H1 (cell line): ENCODE measurements around the gene SLCO2A1. TPM values are rescaled to one million over a fixed set of nuclear protein-coding genes. Genes with fewer than 3 reads are reported as not detected.

Experiments used
- CTCF ChIA-PET: fragments of 300-600 bp; sonication (Branson Sonifier 250); formaldehyde crosslinking; loops from one replicate; lab custom pipeline; 2021; ENCODE audit not compliant: partially characterized antibody; lab: Charles Lee
- POLR2A ChIA-PET: fragments of 300-600 bp; sonication (Branson Sonifier 250); formaldehyde crosslinking; loops from one replicate; lab custom pipeline; 2021; ENCODE audit warnings: inconsistent platforms; ENCODE audit not compliant: partially characterized antibody; lab: Charles Lee
- DNase-seq, 2 experiments: peaks; one replicate each; pipeline versions ENCODE4 v3.0.0 to v3.0.0-alpha.2; 2010 to 2022; ENCODE audit warnings: low spot score in 2 of 2, low read depth in 1 of 2, mixed read lengths in 1 of 2
- FAIRE-seq: peaks from 2 replicates; lab custom pipeline; 2011; peaks lifted over from hg19 to GRCh38; lab: Jason Lieb, UNC
- H2AFZ ChIP-seq: 2 replicates; pipeline ENCODE4 v1.8.1; 2012; ENCODE audit warnings: low read length, inconsistent platforms
- H2AK5ac ChIP-seq: 2 replicates; pipeline ENCODE4 v1.6.1; 2013; ENCODE audit warnings: low read depth, low read length
- H2BK120ac ChIP-seq: replicated peaks from 2 replicates; pipeline ENCODE3; 2013; ENCODE audit warnings: low read depth, low read length, inconsistent platforms
- H2BK12ac ChIP-seq: 2 replicates; pipeline ENCODE4 v1.6.1; 2013; ENCODE audit warnings: low read depth, low read length
- H2BK15ac ChIP-seq: 2 replicates; pipeline ENCODE4 v1.6.1; 2013; ENCODE audit warnings: low read length
- H2BK20ac ChIP-seq: 2 replicates; pipeline ENCODE4 v1.6.1; 2013; ENCODE audit warnings: low read length
- H2BK5ac ChIP-seq: 2 replicates; pipeline ENCODE4 v1.6.1; 2013; ENCODE audit warnings: low read depth, low read length
- H3K14ac ChIP-seq: 2 replicates; pipeline ENCODE4 v1.6.1; 2013; ENCODE audit warnings: inconsistent platforms; ENCODE audit not compliant: insufficient read length
- H3K18ac ChIP-seq: 2 replicates; pipeline ENCODE4 v1.6.1; 2013; ENCODE audit warnings: low read length; ENCODE audit errors: extremely low read depth
- H3K23ac ChIP-seq: 2 replicates; pipeline ENCODE4 v1.6.1; 2013; ENCODE audit warnings: inconsistent platforms; ENCODE audit not compliant: insufficient read length
- H3K23me2 ChIP-seq: 2 replicates; pipeline ENCODE4 v1.6.1; 2013; ENCODE audit warnings: low read depth, low read length
- H3K27ac ChIP-seq: 2 replicates; pipeline ENCODE4 v1.6.1; 2011; ENCODE audit warnings: low read depth, low read length, inconsistent platforms
- H3K27me3 ChIP-seq, 4 experiments: replicated peaks in 1 of 4; 1 replicate in 1 of 4; 2 replicates in 3 of 4; pipeline versions ENCODE4 v1.6.1 to v1.8.1; 2011 to 2013; ENCODE audit warnings: low read length in 3 of 4, mild to moderate bottlenecking in 3 of 4, inconsistent platforms in 2 of 4, mixed read lengths in 2 of 4, moderate library complexity in 1 of 4; ENCODE audit not compliant: control insufficient read depth in 3 of 4, insufficient read depth in 3 of 4; ENCODE audit errors: extremely low read depth in 1 of 4
- H3K36me3 ChIP-seq, 4 experiments: 2 replicates each; pipeline versions ENCODE4 v1.6.1 to v1.8.1; 2011 to 2013; ENCODE audit warnings: mild to moderate bottlenecking in 4 of 4, low read length in 3 of 4, moderate library complexity in 2 of 4, control low read depth in 1 of 4, inconsistent platforms in 1 of 4; ENCODE audit not compliant: insufficient read depth in 4 of 4, control insufficient read depth in 2 of 4
- H3K4ac ChIP-seq: replicated peaks from 2 replicates; pipeline ENCODE3; 2013; ENCODE audit warnings: low read length, low read depth, mixed read lengths, inconsistent platforms; ENCODE audit not compliant: insufficient read length
- H3K4me1 ChIP-seq, 4 experiments: replicated peaks in 1 of 4; 1 replicate in 1 of 4; 2 replicates in 3 of 4; pipeline versions ENCODE4 v1.6.1 to v1.8.1; 2011 to 2013; ENCODE audit warnings: low read length in 3 of 4, inconsistent platforms in 2 of 4, mixed read lengths in 1 of 4; ENCODE audit not compliant: insufficient read depth in 4 of 4, control insufficient read depth in 3 of 4
- H3K4me2 ChIP-seq, 2 experiments: 2 replicates each; pipeline versions ENCODE4 v1.6.1 to v1.8.1; 2011 to 2013; ENCODE audit warnings: low read depth in 2 of 2, low read length in 2 of 2, control low read depth in 1 of 2, inconsistent platforms in 1 of 2, mild to moderate bottlenecking in 1 of 2; ENCODE audit not compliant: insufficient read depth in 1 of 2
- H3K4me3 ChIP-seq, 4 experiments: fragments of 200-600, 300-600 bp in 1 of 4; sonication (generic), shearing (Covaris generic), sonication (Bioruptor Twin) in 1 of 4; 2 replicates each; pipeline versions ENCODE4 v1.5.1 to v1.8.1; 2011 to 2016; ENCODE audit warnings: low read length in 4 of 4, low read depth in 3 of 4, control low read depth in 2 of 4, inconsistent platforms in 2 of 4, mild to moderate bottlenecking in 2 of 4, mixed read lengths in 1 of 4, moderate library complexity in 1 of 4; ENCODE audit not compliant: insufficient read depth in 2 of 4; ENCODE audit errors: extremely low read depth in 1 of 4
- H3K56ac ChIP-seq: replicated peaks from 2 replicates; pipeline ENCODE3; 2013; ENCODE audit warnings: low read depth, mild to moderate bottlenecking, mixed read lengths, low read length, inconsistent platforms; ENCODE audit not compliant: insufficient read length
- H3K79me1 ChIP-seq: 2 replicates; pipeline ENCODE4 v1.6.1; 2013; ENCODE audit warnings: low read depth, low read length, control low read depth
- H3K79me2 ChIP-seq, 2 experiments: 2 replicates each; pipeline versions ENCODE4 v1.6.1 to v1.8.1; 2012 to 2013; ENCODE audit warnings: low read length in 2 of 2, mild to moderate bottlenecking in 2 of 2, inconsistent platforms in 1 of 2; ENCODE audit not compliant: insufficient read depth in 2 of 2, control insufficient read depth in 1 of 2
- H3K9ac ChIP-seq, 4 experiments: replicated peaks in 1 of 4; 1 replicate in 1 of 4; 2 replicates in 3 of 4; pipeline versions ENCODE4 v1.6.1 to v1.8.1; 2011 to 2013; ENCODE audit warnings: low read depth in 3 of 4, low read length in 3 of 4, control low read depth in 2 of 4, mild to moderate bottlenecking in 2 of 4, moderate library complexity in 2 of 4, inconsistent platforms in 1 of 4; ENCODE audit errors: extremely low read depth in 1 of 4
- H3K9me3 ChIP-seq, 2 experiments: 2 replicates each; pipeline versions ENCODE4 v1.6.1 to v1.8.1; 2012 to 2013; ENCODE audit warnings: mild to moderate bottlenecking in 2 of 2, moderate library complexity in 2 of 2, control low read depth in 1 of 2, inconsistent platforms in 1 of 2, low read depth in 1 of 2, low read length in 1 of 2, mixed read lengths in 1 of 2; ENCODE audit not compliant: insufficient read depth in 2 of 2
- H4K20me1 ChIP-seq, 2 experiments: replicated peaks in 1 of 2; 2 replicates each; pipeline versions ENCODE3 to v1.8.1; 2011 to 2013; ENCODE audit warnings: inconsistent platforms in 2 of 2, low read length in 2 of 2, mild to moderate bottlenecking in 1 of 2; ENCODE audit not compliant: insufficient read depth in 2 of 2, control insufficient read depth in 1 of 2
- H4K5ac ChIP-seq: 2 replicates; pipeline ENCODE4 v1.6.1; 2013; ENCODE audit warnings: low read length, low read depth, mixed read lengths, inconsistent platforms; ENCODE audit not compliant: insufficient read length
- H4K8ac ChIP-seq: 2 replicates; pipeline ENCODE4 v1.8.0; 2013; ENCODE audit warnings: mild to moderate bottlenecking, moderate library complexity, low read length, inconsistent platforms; ENCODE audit not compliant: insufficient read depth; ENCODE audit errors: extremely low read depth
- H4K91ac ChIP-seq: replicated peaks from 2 replicates; pipeline ENCODE3; 2013; ENCODE audit warnings: low read length, mixed read lengths, inconsistent platforms; ENCODE audit not compliant: insufficient read length
- BCL11A ChIP-seq, 2 experiments: IDR thresholded peaks; one replicate each; pipeline ENCODE4 v1.6.1; 2011; ENCODE audit warnings: low read depth in 2 of 2, low read length in 2 of 2, mild to moderate bottlenecking in 2 of 2
- CHD1 ChIP-seq: IDR thresholded peaks from 2 replicates; pipeline ENCODE4 v1.6.1; 2012; ENCODE audit warnings: low read depth, low read length, improper control_type of control experiment
- CREB1 ChIP-seq: IDR thresholded peaks from 2 replicates; pipeline ENCODE4 v1.6.1; 2012; ENCODE audit warnings: inconsistent platforms
- EP300 ChIP-seq, 2 experiments: IDR thresholded peaks; 1 replicate in 1 of 2; 2 replicates in 1 of 2; pipeline ENCODE4 v1.6.1; 2011 to 2012; ENCODE audit warnings: low read depth in 2 of 2, low read length in 2 of 2, mild to moderate bottlenecking in 2 of 2, borderline replicate concordance in 1 of 2, inconsistent platforms in 1 of 2, moderate library complexity in 1 of 2
- EZH2 ChIP-seq: fragments of 200-600 bp; sonication (generic); IDR thresholded peaks from 2 replicates; pipeline ENCODE4 v1.7.1; 2012; ENCODE audit warnings: low read depth, mild to moderate bottlenecking, moderate library complexity, low read length, inconsistent platforms; ENCODE audit not compliant: severe bottlenecking
- FOSL1 ChIP-seq: IDR thresholded peaks from 2 replicates; pipeline ENCODE4 v1.6.1; 2011; ENCODE audit warnings: mild to moderate bottlenecking, low read depth, low read length, moderate library complexity; ENCODE audit not compliant: insufficient read depth
- HDAC2 ChIP-seq, 2 experiments: fragments of 300-600 bp in 1 of 2; sonication (generic) in 1 of 2; IDR thresholded peaks; 2 replicates each; pipeline ENCODE4 v1.6.1; 2011 to 2012; ENCODE audit warnings: low read depth in 2 of 2, low read length in 2 of 2, mild to moderate bottlenecking in 2 of 2, moderate library complexity in 2 of 2, borderline replicate concordance in 1 of 2, inconsistent platforms in 1 of 2
- NANOG ChIP-seq: IDR thresholded peaks from 2 replicates; pipeline ENCODE4 v1.6.1; 2011; ENCODE audit warnings: low read length, low read depth, mild to moderate bottlenecking, inconsistent platforms; ENCODE audit not compliant: insufficient read depth, poor library complexity, severe bottlenecking
- RFX5 ChIP-seq: IDR thresholded peaks from 2 replicates; pipeline ENCODE4 v1.6.1; 2011; ENCODE audit warnings: low read depth, low read length, improper control_type of control experiment, borderline replicate concordance
- RXRA ChIP-seq: IDR thresholded peaks from 2 replicates; pipeline ENCODE4 v1.6.1; 2011; ENCODE audit warnings: low read depth, mild to moderate bottlenecking, low read length, moderate library complexity; ENCODE audit not compliant: insufficient read depth
- SIRT6 ChIP-seq: IDR thresholded peaks from one replicate; pipeline ENCODE4 v1.7.1; 2012; ENCODE audit warnings: low read length, inconsistent platforms
- YY1 ChIP-seq: IDR thresholded peaks from 2 replicates; pipeline ENCODE4 v1.6.1; 2011; ENCODE audit warnings: low read depth, mild to moderate bottlenecking, low read length
- WGBS, 2 experiments: shearing (Covaris generic) in 1 of 2; methylation state at CpG; one replicate each; pipeline versions ENCODE4 v1.1.6 to v1.1.7; 2013 to 2015; ENCODE audit warnings: low lambda C conversion rate in 2 of 2, mixed read lengths in 2 of 2, inconsistent platforms in 1 of 2, low coverage in 1 of 2, missing lambda C conversion rate in 1 of 2; ENCODE audit not compliant: insufficient replicate concordance in 2 of 2, insufficient coverage in 1 of 2, insufficient read length in 1 of 2; ENCODE audit errors: extremely low coverage in 1 of 2, missing lambda C conversion rate in 1 of 2; 5-methylcytosine and 5-hydroxymethylcytosine counted together
- polyA plus RNA-seq, 7 experiments: library from polyadenylated mRNA; depleted of rRNA in 3 of 7; stranded (reverse) in 5 of 7; unstranded in 2 of 7; fragments of >200 nt in 5 of 7; fragments of 200-250 nt in 2 of 7; gene quantifications; 1 replicate in 5 of 7; 2 replicates in 1 of 7; 4 replicates in 1 of 7; pipeline versions ENCODE4 v1.2.1 to v1.2.3, GENCODE V29; 2011 to 2013; ENCODE audit warnings: missing spikeins in 2 of 7, mixed read lengths in 2 of 7
- total RNA-seq: library from RNA; stranded (reverse); fragmentation: NEBNext Ultra II Directional; extraction: Animal tissue kit (Norgen Biotek cat#: 25700); gene quantifications from 2 replicates; pipeline ENCODE4 v1.2.1, GENCODE V29; 2021

The SLCO2A1 gene
- total and polyA plus RNA-seq, 2 of the 8 experiments (the other 6 are each of a cell fraction or from before 2014, with no cell fraction given): 1.1 to 2.3 TPM

DNA sequence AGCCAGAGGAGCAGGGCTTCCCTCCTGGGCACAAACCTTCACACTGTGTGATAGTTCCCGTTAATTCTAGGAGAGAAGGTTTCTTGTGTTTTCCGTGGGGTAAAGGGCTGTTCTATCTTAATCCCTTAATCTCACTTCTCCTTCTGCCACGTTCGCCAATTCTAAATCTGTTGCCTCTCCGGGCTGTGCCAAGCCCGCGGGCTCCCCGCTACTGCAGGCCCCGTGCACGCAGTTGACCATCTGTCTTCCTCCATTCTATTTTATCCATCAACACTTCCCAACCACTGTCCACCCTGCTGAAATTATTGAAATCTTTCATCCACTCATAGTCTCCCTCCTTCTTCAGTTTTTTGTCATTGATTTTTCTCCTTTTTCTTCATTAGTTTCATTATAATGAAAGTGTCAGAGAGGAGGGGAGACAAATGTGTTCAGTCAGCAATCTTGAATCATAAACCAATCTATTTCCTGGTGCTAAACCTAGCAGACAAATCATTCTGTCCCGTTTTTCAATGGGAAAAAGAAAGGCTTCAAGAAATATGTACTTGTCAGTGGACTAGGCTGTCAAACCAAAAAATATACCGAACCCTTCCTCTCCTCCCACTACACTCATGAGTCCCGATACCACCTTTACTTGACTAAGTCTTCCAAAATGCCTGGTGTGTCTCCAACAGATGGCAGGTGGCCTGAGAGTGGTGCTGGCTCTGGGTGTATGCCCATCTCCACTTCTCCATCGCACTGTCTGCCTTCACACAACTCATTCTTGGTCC is 39.6 kb downstream of the SLCO2A1 start:
- no peak overlapping the region for H2BK12ac ChIP-seq
- no peak overlapping the region for H2BK120ac ChIP-seq
- H3K36me3 ChIP-seq: no peaks in the 10 kb centered on the region
- no peaks in the 10 kb centered on the region for H3K79me2 ChIP-seq
- no peak overlapping the region for H4K91ac ChIP-seq
- no peak overlapping the region for H3K27ac ChIP-seq
- no peak overlapping the region for H3K18ac ChIP-seq
- no peak overlapping the region for H4K8ac ChIP-seq
- H3K9ac ChIP-seq: no peak overlapping the region
- no peak overlapping the region for H2BK5ac ChIP-seq
- 92% methylated on average over 14 of the region's 14 CpGs; no CpG with 5 or more reads in 1 of the 2 experiments for WGBS, 2 experiments
- H3K56ac ChIP-seq: no peak overlapping the region
- no peak overlapping the region for H2BK15ac ChIP-seq
- H2AK5ac ChIP-seq: no peak overlapping the region
- ChIA-PET CTCF (no interaction called here), POLR2A (no interaction called here)
- DNase-seq: no peak
- H3K4me1 ChIP-seq: peaks cover 3 to 20% (median 8%) of the 10 kb centered on the region in 4 experiments; a peak in 5 of 7 replicates
- H4K20me1 ChIP-seq: no peaks in the 10 kb centered on the region
- no peak overlapping the region for H2BK20ac ChIP-seq
- H3K14ac ChIP-seq: no peak overlapping the region
- no peak overlapping the region for H3K4ac ChIP-seq
- no peak for FAIRE-seq
- H2AFZ ChIP-seq: no peak overlapping the region
- no peak overlapping the region for H3K23ac ChIP-seq
- H3K4me2 ChIP-seq: no peak overlapping the region
- H3K79me1 ChIP-seq: no peaks in the 10 kb centered on the region
- no peak overlapping the region for H3K4me3 ChIP-seq
- no peaks in the 10 kb centered on the region for H3K23me2 ChIP-seq
- H3K9me3 ChIP-seq: no peaks in the 10 kb centered on the region
- no peak overlapping the region for H4K5ac ChIP-seq
- peaks cover 0 to 4% (median 0%) of the 10 kb centered on the region in 4 experiments; a peak in 2 of 7 replicates for H3K27me3 ChIP-seq
- TF ChIP-seq CHD1 (no peak), EZH2 (no peak), RXRA (no peak), NANOG (no peak), CREB1 (no peak), RFX5 (no peak), EP300 (IDR thresholded peaks at IDR 0.05; ENCODE audit: borderline replicate concordance in 1 of 2, low read depth in 2 of 2, low read length in 2 of 2) (no peak), SIRT6 (no peak), YY1 (no peak), BCL11A (IDR thresholded peaks at IDR 0.05; ENCODE audit: low read depth in 2 of 2, low read length in 2 of 2) (no peak), HDAC2 (IDR thresholded peaks at IDR 0.05; ENCODE audit: borderline replicate concordance in 1 of 2, low read depth in 2 of 2, low read length in 2 of 2) (no peak), FOSL1 (no peak)
